Dedifferentiated amniotic fluid mesenchymal stem cell (primary cell): ENCODE results near the gene OLFML2A.

Experiments
- DNase-seq: peaks from one replicate; pipeline ENCODE4 v3.0.0-alpha.2; 2016; ENCODE audit errors: extremely low spot score

OLFML2A gene

DNA sequence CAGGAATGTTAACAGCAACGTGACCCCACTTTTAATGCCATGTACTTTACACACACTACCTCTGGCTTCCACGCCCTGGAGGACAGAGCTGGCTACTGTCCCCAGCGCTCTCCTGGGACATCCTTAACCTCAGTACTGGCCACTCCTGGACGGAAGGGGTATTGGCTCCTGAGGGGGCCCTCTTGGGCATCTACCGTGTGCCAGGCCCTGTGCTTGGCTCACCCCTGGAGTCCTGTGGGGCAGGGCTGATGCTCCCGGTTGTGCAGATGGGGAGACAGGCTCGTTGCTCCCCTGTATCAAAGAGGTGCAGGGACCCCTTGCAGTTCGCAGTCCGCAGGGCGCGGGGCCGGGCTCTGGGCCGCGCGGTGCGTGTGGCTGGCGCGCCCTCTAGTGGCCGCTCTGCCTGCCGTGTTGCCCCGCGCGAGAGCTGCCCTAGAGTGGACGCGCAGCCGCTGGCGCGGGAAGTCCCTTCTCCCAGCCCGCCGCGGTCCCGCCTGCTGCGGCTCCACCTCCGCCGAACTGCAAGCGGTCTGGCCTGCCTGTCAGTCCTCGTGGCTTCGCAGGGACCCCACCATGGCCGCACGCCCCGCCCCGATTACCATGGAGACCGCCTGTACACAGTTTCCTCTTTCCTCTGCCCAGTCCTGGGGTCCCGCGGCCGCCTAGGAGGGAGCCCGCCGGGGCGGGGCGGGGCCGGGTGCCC, 76.0 kb downstream of the OLFML2A start, which contains the start of gene WDR38:
Gene WDR38 (plus strand): TSS at position 632 of the 703 bp plus-strand sequence. CDS start 72 bp downstream, outside the sequence.
- DNase-seq, result peak; percentile 55

DNA sequence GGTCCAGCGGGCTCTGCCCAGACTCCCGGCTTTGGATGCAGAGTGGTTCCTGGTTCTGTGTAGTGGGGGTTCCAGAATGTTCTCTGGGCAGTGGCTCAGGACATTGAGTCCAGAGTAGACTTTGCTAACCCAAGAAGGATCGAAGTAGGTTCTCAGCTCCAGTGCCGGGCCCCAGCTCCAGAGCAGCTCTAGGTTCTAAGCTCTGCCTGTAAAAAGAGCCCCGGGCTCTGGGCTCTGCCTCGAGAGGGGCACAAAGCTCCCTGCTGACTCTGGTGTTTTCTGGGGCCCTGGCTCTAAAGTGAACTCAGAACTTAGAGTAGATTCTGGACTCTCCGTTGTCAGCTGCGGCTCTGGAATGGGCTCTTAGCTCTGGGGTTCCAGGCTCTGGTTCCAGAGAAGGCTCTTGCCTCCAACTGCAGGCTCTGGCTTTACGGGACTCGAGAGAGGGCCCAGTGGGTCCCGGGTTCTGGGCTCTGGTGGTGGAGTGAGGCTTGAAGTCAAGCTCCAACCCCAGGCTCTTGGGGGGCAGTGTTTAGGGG, 76.7 kb downstream of the OLFML2A start:
- DNase-seq, result no peak

DNA sequence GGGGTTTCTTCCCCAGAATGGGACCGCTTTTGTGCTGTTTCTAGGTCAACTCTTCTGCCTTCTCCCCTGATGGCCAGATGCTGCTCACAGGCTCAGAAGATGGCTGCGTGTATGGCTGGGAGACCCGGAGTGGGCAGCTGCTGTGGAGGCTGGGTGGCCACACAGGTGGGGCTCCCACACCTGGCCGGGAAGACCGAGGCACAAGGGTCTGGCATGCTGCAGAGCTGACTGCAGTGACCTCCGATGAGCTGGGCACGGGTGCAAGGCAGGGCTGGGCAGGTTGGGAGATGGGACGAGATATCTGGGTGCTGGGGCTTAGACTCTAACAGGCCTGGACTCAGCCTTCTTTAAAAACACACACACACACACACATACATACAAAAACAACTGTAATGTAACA, 77.2 kb downstream of the OLFML2A start:
- DNase-seq, result no peak

DNA sequence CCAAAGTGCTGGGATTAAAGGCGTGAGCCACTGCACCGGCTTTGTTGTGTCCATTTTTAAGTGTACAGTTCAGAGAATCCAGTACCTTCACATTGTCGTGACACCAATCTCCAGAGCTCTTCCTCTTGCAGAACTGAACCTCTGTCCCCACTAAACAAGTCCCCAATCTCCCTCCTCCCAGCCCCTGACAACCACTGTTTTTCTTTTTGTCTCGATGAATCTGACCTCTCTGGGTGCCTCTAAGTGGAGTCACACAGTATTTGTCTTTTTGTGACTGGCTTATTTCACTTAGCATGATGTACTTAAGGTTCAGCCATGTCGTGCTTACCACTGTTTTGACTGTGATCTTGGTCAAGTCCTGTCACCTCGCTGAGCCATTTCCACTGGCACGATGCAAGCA, 77.9 kb downstream of the OLFML2A start:
- DNase-seq, result no peak

DNA sequence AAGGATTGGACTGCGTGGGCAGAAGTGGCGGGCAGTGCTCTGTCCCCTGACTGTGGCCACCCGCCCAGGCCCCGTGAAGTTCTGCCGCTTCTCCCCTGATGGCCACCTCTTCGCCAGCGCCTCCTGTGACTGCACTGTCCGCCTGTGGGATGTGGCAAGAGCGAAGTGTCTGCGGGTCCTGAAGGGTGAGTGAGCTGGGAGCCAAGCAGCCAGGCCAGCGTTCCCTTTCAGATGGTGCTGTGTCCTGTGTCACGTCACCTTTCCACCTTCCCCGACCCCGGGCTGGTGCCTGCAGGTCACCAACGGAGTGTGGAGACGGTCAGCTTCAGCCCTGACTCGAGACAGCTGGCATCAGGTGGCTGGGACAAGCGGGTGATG, 78.6 kb downstream of the OLFML2A start:
- DNase-seq, result no peak

DNA sequence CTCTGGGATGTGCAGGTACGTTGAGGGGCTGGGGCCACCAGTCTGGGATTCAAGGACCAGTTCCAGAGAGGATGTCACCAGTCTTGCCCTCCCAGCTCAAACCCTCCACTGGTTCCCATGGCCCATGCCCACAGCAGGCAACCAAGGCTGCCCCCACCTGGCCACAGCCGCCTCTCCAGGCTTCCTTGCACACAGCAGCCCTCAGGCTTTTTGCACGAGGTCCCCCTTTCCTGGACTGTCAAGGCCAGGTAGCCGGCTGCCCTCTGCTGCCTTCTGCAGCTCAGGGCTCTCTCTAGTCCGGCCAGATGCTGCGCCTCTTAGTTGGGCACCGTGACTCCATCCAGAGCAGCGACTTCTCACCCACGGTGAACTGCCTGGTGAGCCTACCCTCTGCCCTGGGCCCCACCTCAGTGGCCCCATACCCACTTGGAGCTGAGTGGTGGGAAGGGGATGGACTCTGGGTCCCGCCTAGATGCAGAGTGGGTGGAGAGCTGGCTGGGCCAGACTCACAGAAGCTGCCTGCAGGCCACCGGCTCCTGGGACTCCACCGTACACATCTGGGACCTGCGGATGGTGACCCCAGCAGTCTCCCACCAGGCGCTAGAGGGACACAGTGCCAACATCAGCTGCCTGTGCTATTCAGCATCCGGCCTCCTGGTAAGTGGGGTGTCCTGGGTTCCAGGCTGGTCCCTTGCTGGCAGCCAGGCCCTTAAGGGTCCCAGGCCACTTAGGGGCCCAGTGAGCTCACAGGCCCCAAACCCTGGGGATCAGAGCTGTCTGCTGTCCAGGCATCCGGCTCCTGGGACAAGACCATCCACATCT, 79.2 kb downstream of the OLFML2A start:
- no peak for DNase-seq

DNA sequence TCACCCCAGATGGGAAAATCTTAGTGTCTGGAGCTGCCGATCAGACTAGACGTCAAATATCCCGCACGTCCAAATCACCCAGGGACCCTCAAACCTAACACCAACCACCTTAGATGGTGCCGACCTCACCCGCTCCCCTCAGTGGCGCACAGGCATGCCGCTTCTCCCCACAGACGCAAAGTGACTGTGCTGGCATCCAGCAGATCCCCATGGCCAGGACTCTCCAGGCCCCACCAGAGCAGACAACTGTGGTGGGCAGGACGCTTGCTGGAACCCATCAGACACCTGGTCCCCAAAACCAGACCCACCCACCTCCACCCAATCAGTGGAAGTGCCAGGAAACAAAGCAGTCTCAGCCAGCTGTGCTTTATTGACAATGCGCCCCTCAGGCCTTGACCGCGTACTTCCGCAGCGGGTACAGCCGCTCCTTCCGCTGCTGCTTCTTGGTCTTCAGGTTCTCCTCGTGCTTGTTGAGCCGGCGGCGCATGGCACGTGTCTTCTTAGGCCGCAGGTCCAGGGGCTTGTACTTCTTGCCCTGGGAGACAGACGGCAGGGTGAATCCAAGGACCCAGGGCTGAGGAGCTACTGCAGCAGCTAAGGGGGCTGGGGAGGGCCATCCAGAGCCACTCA, 80.7 kb downstream of the OLFML2A start:
- DNase-seq, result no peak

DNA sequence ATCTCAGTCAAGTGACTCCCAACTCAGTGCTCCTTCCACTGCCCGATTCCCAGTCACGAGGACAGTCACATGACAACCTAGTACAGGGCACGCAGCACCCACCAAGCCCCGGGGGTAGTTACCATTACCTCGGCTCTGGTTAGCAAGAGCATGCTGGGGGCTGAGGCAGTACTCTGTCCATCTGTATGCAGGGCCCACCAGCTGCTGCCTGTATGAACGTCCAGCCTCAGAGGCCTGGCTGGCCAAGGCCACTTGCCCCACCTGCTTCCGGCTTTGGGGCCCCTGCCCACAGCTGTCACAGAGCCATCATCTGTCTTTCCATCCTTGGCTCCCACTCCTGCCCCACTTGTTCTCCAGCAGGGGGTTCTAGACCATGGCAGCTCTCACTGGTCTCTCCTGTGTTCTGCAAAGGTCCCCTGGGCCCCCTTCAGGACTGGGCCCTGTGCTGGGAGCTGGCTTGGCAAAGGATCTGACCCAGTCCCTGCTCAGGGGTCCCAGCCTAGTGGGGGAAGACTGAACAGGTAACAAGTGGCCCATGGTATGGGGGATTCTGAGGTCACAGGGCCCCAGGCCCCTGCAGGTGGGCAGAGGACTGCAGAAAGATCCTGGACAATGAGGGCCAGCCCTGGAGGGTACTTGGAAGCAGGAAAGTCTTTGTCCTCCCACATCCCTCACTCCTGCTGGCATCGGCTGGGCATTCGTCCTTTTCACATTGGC, 81.6 kb downstream of the OLFML2A start:
- DNase-seq, result no peak

DNA sequence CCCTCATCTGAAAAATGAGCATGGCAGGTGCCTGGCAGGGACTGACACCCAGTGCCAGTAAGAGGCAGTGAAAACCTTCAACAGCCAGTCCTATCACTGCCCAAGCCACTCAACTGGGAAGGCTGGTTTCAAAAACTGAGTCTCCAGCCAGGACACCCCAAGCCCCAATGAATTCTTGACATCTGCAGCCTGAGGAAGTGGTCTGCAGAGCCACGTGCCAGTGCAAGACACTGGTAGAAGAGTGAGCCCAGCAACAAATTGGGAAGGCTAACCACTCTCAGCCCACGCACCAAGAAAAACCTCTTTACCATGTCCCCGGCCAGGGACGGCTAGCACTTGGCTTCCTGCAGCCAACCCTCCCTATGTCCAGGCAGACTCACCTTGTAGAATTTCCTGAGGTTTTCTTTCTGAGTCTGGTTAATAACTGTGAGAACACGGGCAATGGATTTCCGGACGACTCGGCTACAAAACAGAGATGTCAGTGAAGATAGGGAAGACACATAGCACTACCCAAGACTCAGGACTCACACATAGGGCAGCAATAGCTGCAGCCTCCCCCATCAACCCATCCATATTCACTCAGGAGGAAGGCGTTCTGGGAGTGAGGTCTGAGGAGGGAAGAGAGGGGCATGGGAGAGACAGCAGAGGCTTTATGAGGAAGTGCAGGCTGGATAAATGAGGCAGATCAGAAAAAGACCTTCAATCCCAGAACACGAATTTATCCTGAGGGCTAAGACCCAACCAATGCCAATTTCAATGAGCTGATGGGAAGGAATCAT, 83.1 kb downstream of the OLFML2A start:
- no peak for DNase-seq

DNA sequence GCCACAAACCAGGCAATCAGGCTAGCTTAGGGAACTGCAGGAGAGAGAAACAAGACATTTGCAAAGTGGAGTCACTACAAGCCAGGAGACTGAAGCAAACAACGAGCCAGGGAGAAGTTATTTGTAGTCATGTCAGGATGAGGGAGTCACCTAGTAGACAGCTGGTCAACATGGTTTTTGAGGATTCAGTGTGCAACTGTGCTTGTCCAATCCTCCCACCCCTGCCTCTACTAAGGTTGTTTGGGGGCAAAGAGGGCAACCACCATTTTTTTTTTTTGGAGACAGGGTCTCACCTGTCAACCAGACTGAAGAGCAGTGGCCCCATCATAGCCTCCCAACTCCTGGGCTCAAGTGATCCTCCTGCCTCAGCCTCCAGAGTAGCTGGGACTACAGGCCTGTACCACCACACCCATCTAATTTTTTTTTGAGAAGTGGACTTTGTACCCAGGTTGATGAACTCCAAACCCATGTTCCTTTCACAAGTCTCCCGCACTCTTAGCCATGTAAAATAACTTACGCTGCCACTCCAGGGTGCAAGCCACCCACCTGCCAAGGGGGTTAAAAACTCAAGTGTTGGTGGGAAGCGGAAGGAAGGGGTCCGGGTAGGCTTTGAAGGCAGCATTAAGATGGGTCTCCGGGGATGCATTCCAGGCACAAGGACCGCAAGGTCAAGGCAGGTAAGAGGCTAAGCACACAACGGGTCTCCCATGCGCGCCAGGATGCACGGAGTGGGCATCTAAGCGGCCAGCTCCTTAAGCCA, 83.8 kb downstream of the OLFML2A start:
- DNase-seq, result no peak

DNA sequence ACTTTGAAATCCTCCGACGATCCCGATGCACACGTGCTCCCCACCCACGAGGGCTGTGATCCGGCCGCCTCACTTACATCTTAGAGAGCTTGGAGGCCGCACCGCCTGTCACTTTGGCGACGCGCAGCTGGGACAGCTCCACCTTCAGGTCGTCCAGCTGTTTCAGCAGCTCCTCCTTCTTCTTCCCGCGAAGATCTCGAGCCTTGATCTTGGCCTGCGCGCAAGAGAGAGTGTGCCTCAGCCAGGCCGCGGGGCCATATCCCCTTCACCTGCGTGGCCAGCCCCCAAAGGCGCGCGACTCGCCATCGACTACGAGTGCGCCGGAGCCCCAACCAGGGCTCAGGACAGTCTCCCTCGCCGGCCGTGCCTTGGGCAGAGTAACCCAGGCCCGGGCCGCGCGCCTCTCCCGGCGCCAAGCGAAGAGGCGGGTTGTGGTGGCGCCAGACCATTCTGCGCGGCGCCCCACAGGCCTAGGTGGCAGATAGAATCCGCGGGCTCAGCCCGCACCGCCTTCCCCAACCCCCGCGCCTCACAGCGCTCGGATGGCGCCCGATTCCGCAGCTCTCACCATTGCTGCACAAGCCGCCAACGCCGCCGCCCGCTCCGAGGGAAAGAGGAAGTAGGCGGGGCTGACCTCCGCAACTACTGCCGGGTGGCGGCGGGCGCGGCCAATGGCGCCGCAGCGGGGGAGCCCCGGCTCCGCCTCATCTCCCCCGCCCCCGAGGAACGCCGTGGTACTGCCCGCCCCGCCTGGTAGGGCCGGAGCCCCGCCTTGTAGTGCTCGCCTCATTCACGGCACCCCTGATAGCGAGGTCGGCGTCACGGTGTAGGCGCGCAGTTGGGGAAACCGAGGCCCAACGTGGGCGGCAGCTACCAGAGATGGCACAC, 84.7 kb downstream of the OLFML2A start, which contains the start of the genes ARPC5L and RPL35:
Gene ARPC5L (plus strand): TSS at position 789 of the 888 bp plus-strand sequence. CDS start 7,161 bp downstream, outside the sequence.
Gene RPL35 (minus strand): TSS at position 616 of the 888 bp plus-strand sequence. CDS start 45 bp downstream, at position 571.
- peak; percentile 91 for DNase-seq

DNA sequence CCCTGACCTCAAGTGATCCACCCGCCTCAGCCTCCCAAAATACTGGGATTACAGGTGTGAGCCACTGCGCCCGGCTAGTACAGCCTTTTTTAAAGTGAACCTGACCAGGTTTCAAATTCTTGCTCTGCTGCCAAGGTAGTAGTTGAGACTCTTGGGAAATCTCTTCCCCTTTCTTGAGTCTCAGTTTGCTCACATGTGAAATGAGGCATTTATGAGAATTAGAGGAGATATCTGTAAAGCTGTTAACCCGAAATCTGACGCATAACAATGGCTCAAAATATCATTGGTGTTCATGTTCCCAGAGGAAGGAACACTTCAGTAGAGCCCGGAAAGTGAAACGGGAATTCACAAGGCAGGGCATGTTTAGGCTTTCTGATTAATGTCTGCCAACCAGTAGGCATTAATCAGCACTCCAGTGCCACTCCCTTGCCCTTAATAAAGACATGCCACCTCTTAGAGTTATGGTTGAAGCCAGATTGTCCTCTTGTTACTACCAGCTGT, 86.5 kb downstream of the OLFML2A start:
- no peak for DNase-seq
